Measurements from ENCODE around the gene N4BP2.

DNA sequence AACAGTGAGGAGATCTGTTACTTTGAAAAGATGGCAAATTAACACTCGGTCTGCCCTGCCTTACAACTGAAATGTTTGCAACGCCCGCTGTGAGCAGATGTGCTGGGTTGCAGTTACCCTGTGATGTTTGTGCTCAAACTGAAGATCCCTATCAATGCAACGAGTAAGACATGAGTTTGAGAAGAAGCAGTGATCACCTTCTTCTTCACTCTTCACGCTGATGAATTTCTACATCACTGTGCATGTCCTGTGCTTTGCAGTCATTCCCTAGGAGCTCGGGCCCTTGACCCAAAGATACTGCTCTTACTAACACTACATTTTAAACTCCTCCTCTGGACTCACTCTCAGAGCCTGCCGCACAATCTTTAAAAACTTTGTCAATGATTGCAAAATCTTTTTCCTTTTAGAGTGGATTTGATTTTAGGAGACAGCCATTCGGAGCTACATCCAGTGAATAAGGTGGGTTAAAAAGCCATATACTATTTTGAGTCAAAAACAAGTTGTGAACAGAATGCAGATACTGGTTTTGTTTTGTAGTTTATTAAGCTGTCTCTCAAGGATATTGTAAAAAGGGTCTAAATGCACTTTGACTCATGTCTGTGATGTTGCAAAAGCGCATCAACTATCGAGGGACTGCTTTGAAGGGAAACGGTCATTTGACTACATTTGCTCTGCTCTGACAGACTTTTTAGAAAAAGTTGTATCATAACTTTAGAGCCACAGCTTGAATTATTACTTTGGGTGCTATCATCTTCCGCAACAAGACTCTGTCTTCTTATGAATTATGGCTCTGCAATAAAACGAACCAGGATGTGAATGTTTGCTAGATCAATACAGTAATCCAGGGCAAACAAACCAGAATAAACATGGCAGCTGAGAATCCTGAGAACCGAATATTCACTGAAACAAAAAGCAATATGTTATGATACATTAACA is 134.5 kb downstream of the N4BP2 start:
- no peak for TF ChIP-seq EZH2 (IDR thresholded peaks at IDR 0.05; ENCODE audit: low read length, unreplicated experiment)
- TF ChIP-seq, protein P1, sequence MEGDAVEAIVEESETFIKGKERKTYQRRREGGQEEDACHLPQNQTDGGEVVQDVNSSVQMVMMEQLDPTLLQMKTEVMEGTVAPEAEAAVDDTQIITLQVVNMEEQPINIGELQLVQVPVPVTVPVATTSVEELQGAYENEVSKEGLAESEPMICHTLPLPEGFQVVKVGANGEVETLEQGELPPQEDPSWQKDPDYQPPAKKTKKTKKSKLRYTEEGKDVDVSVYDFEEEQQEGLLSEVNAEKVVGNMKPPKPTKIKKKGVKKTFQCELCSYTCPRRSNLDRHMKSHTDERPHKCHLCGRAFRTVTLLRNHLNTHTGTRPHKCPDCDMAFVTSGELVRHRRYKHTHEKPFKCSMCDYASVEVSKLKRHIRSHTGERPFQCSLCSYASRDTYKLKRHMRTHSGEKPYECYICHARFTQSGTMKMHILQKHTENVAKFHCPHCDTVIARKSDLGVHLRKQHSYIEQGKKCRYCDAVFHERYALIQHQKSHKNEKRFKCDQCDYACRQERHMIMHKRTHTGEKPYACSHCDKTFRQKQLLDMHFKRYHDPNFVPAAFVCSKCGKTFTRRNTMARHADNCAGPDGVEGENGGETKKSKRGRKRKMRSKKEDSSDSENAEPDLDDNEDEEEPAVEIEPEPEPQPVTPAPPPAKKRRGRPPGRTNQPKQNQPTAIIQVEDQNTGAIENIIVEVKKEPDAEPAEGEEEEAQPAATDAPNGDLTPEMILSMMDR (conservative IDR thresholded peaks at IDR 0.05; ENCODE audit: low read depth, low read length) = no peak

Data from PC-3 (cell line).